WTC11 (cell line): ENCODE measurements around the gene KDELR3. TPM values are rescaled to one million over a fixed set of nuclear protein-coding genes. Genes with fewer than 3 reads are reported as not detected.
A peak's percentile ranks its signal among the peaks of the same experiment; 100 is the strongest.

Source experiments
- ATAC-seq: fragments of 200-7000 bp; cut with Tn5 transposase; 2 replicates; pipeline ENCODE4 v1.10.0; 2021; ENCODE audit warnings: mild to moderate bottlenecking, moderate library complexity
- CTCF ChIA-PET: fragments of 300-600 bp; sonication (Branson Sonifier 250); formaldehyde crosslinking; loops from one replicate; lab custom pipeline; 2021; ENCODE audit warnings: antibody characterized with exemption; lab: Charles Lee
- POLR2A ChIA-PET: fragments of 350-600 bp; sonication (Branson Sonifier 250); formaldehyde crosslinking; loops from one replicate; lab custom pipeline; 2021; ENCODE audit warnings: antibody characterized with exemption; lab: Charles Lee
- DNase-seq: peaks from one replicate; pipeline ENCODE4 v3.0.0; 2021; ENCODE audit warnings: low spot score
- H3K27ac Mint-ChIP-seq: 2 replicates; pipeline ENCODE4 v1.8.0; 2021; ENCODE audit warnings: mixed read lengths
- H3K27me3 Mint-ChIP-seq: 2 replicates; pipeline ENCODE4 v1.8.0; 2021; ENCODE audit warnings: low read depth, mild to moderate bottlenecking, moderate library complexity, mixed read lengths
- H3K36me3 Mint-ChIP-seq: 2 replicates; pipeline ENCODE4 v1.8.0; 2021; ENCODE audit warnings: mixed read lengths
- H3K4me1 Mint-ChIP-seq: 2 replicates; pipeline ENCODE4 v1.8.0; 2022; ENCODE audit warnings: mixed read lengths
- H3K4me3 Mint-ChIP-seq: 2 replicates; pipeline ENCODE4 v1.8.0; 2021; ENCODE audit warnings: mild to moderate bottlenecking, moderate library complexity, mixed read lengths
- H3K9me3 Mint-ChIP-seq: 2 replicates; pipeline ENCODE4 v1.8.0; 2021; ENCODE audit warnings: mixed read lengths
- ATF1 ChIP-seq: sonication (generic); formaldehyde crosslinking; IDR thresholded peaks from 2 replicates; pipeline ENCODE4 v1.8.1; 2023; ENCODE audit warnings: mild to moderate bottlenecking, moderate library complexity, missing genetic modification reagents
- CBFB ChIP-seq: sonication (generic); formaldehyde crosslinking; IDR thresholded peaks from 2 replicates; pipeline ENCODE4 v1.8.1; 2022; ENCODE audit warnings: mild to moderate bottlenecking, low read depth, missing genetic modification reagents
- CREB1 ChIP-seq: sonication (generic); formaldehyde crosslinking; IDR thresholded peaks from 2 replicates; pipeline ENCODE4 v1.8.0; 2023; ENCODE audit warnings: mild to moderate bottlenecking, missing genetic modification reagents
- E2F1 ChIP-seq: sonication (generic); formaldehyde crosslinking; IDR thresholded peaks from 2 replicates; pipeline ENCODE4 v1.8.0; 2022; ENCODE audit warnings: mild to moderate bottlenecking, missing genetic modification reagents
- E2F5 ChIP-seq: sonication (generic); formaldehyde crosslinking; IDR thresholded peaks from 2 replicates; pipeline ENCODE4 v1.8.1; 2022; ENCODE audit warnings: mild to moderate bottlenecking, moderate library complexity, missing genetic modification reagents
- ELF4 ChIP-seq: sonication (generic); formaldehyde crosslinking; IDR thresholded peaks from 2 replicates; pipeline ENCODE4 v1.8.1; 2022; ENCODE audit warnings: low read depth, mild to moderate bottlenecking, moderate library complexity, missing genetic modification reagents
- ERG ChIP-seq: fragments of 250-450 bp; sonication (Bioruptor Pico); IDR thresholded peaks from 2 replicates; pipeline ENCODE4 v1.8.0; 2021; ENCODE audit warnings: mild to moderate bottlenecking
- HMGXB4 ChIP-seq: sonication (generic); formaldehyde crosslinking; IDR thresholded peaks from 2 replicates; pipeline ENCODE4 v1.8.1; 2023; ENCODE audit warnings: mild to moderate bottlenecking, moderate library complexity, missing genetic modification reagents
- MXD4 ChIP-seq: fragments of 250-450 bp; sonication (Bioruptor Pico); IDR thresholded peaks from 2 replicates; pipeline ENCODE4 v1.8.0; 2021; ENCODE audit warnings: mild to moderate bottlenecking, moderate library complexity, borderline replicate concordance
- NFE2L1 ChIP-seq: sonication (generic); formaldehyde crosslinking; IDR thresholded peaks from 2 replicates; pipeline ENCODE4 v1.8.1; 2023; ENCODE audit warnings: missing genetic modification reagents
- NFYB ChIP-seq: sonication (generic); formaldehyde crosslinking; conservative IDR thresholded peaks from 2 replicates; pipeline ENCODE4 v1.8.0; 2022; ENCODE audit warnings: low read depth, missing genetic modification reagents
- PRDM15 ChIP-seq: sonication (generic); formaldehyde crosslinking; IDR thresholded peaks from 2 replicates; pipeline ENCODE4 v1.8.0; 2022; ENCODE audit warnings: missing genetic modification reagents
- PREB ChIP-seq: sonication (generic); formaldehyde crosslinking; IDR thresholded peaks from 2 replicates; pipeline ENCODE4 v1.8.1; 2022; ENCODE audit warnings: mild to moderate bottlenecking, missing genetic modification reagents, moderate library complexity, borderline replicate concordance
- RORB ChIP-seq: fragments of 250-450 bp; sonication (Bioruptor Pico); IDR thresholded peaks from 2 replicates; pipeline ENCODE4 v1.9.0; 2021; ENCODE audit warnings: mild to moderate bottlenecking
- USF1 ChIP-seq: sonication (generic); formaldehyde crosslinking; IDR thresholded peaks from 2 replicates; pipeline ENCODE4 v1.8.0; 2022; ENCODE audit warnings: mild to moderate bottlenecking, missing genetic modification reagents
- USF2 ChIP-seq: sonication (generic); formaldehyde crosslinking; IDR thresholded peaks from 2 replicates; pipeline ENCODE4 v1.8.1; 2023; ENCODE audit warnings: mild to moderate bottlenecking, missing genetic modification reagents, moderate library complexity
- ZNF138 ChIP-seq: sonication (generic); formaldehyde crosslinking; conservative IDR thresholded peaks from 2 replicates; pipeline ENCODE4 v1.8.1; 2022; ENCODE audit warnings: mild to moderate bottlenecking, moderate library complexity, missing genetic modification reagents
- ZNF425 ChIP-seq: fragments of 250-450 bp; sonication (Bioruptor Pico); conservative IDR thresholded peaks from 2 replicates; pipeline ENCODE4 v1.9.0; 2021; ENCODE audit warnings: mild to moderate bottlenecking
- ZNF532 ChIP-seq: fragments of 250-450 bp; sonication (Bioruptor Pico); IDR thresholded peaks from 2 replicates; pipeline ENCODE4 v1.9.0; 2021; ENCODE audit warnings: mild to moderate bottlenecking, borderline replicate concordance
- total RNA-seq: library from RNA; stranded (reverse); gene quantifications from 3 replicates; pipeline ENCODE4 v1.2.3, GENCODE V29; 2021

Gene KDELR3
- total RNA-seq, 1 experiment from 2014 or later: 5.7 TPM

- ChIA-PET CTCF (interaction anchor here (0.7 to 3.2 kb wide), 3 partner anchors 26 to 387 kb away, joined by 3 to 15 read pairs (median 3); no protein-coding TSS in a partner anchor), POLR2A (no interaction called here)
- H3K9me3 Mint-ChIP-seq: no peaks in the 10 kb centered on the region
- no peaks in the 10 kb centered on the region for H3K36me3 Mint-ChIP-seq
- no peak for DNase-seq
- H3K27ac Mint-ChIP-seq: peak overlapping the region; percentile 27
- H3K4me1 Mint-ChIP-seq: peaks cover 30% of the 10 kb centered on the region
- H3K4me3 Mint-ChIP-seq: peak overlapping the region; percentile 49
- H3K27me3 Mint-ChIP-seq: peaks cover 90% of the 10 kb centered on the region
- ATAC-seq: no peak
- TF ChIP-seq E2F1 (CRISPR knock-in tag) (no peak), ZNF425 (CRISPR knock-in tag) (no peak), NFYB (CRISPR knock-in tag) (no peak), USF2 (CRISPR knock-in tag) (no peak), HMGXB4 (CRISPR knock-in tag) (no peak), PREB (CRISPR knock-in tag) (no peak), E2F5 (CRISPR knock-in tag) (no peak), USF1 (CRISPR knock-in tag) (no peak), CREB1 (CRISPR knock-in tag) (no peak), PRDM15 (CRISPR knock-in tag) (no peak), ELF4 (CRISPR knock-in tag) (no peak), ZNF532 (no peak), MXD4 (CRISPR knock-in tag) (no peak), CBFB (no peak), ERG (no peak), RORB (no peak), NFE2L1 (CRISPR knock-in tag) (no peak), ATF1 (no peak), ZNF138 (CRISPR knock-in tag) (no peak)
These were observed 6.9 kb upstream of the KDELR3 start for GRCh38 chr22:38461057-38461413.
